ENCODE results near the gene UCK2.

Gene UCK2

GRCh38 chr1:165834881-165835280 lies 7.5 kb downstream of the UCK2 start:
- no peak for TF ChIP-seq CTCF (IDR thresholded peaks at IDR 0.05; ENCODE audit: low read depth, low read length)
- H3K4me3 ChIP-seq (ENCODE audit: low read depth, low read length), result no peak overlapping the region

- no peak overlapping the region for H3K4me3 ChIP-seq (ENCODE audit: low read depth, low read length)
- no peak for TF ChIP-seq CTCF (IDR thresholded peaks at IDR 0.05; ENCODE audit: low read depth, low read length)
Observed at GRCh38 chr1:165836664-165837482, 9.5 kb downstream of the UCK2 start.

GRCh38 chr1:165837838-165838364 lies 10.5 kb downstream of the UCK2 start:
- no peak for TF ChIP-seq CTCF (IDR thresholded peaks at IDR 0.05; ENCODE audit: low read depth, low read length)
- H3K4me3 ChIP-seq (ENCODE audit: low read depth, low read length), result no peak overlapping the region

- no peak for TF ChIP-seq CTCF (IDR thresholded peaks at IDR 0.05; ENCODE audit: low read depth, low read length)
- no peak overlapping the region for H3K4me3 ChIP-seq (ENCODE audit: low read depth, low read length)
Observed at GRCh38 chr1:165840423-165840822, 13.0 kb downstream of the UCK2 start.

- H3K4me3 ChIP-seq (ENCODE audit: low read depth, low read length), result no peak overlapping the region
- TF ChIP-seq CTCF (IDR thresholded peaks at IDR 0.05; ENCODE audit: low read depth, low read length), result no peak
Observed at GRCh38 chr1:165841582-165842017, 14.2 kb downstream of the UCK2 start.

GRCh38 chr1:165842023-165842670 lies 14.7 kb downstream of the UCK2 start:
- TF ChIP-seq CTCF (IDR thresholded peaks at IDR 0.05; ENCODE audit: low read depth, low read length), result no peak

GRCh38 chr1:165842671-165843129 lies 15.3 kb downstream of the UCK2 start:
- no peak overlapping the region for H3K4me3 ChIP-seq (ENCODE audit: low read depth, low read length)
- no peak for TF ChIP-seq CTCF (IDR thresholded peaks at IDR 0.05; ENCODE audit: low read depth, low read length)

More at GRCh38 chr1:165842023-165842670, 14.7 kb downstream of the UCK2 start:
- H3K4me3 ChIP-seq (ENCODE audit: low read depth, low read length), result no peak overlapping the region
